HepG2 (cell line): ENCODE results near the gene AK9. TPM values are rescaled to one million over a fixed set of nuclear protein-coding genes. Genes with fewer than 3 reads are reported as not detected.

Experiments used
- AHR ChIP-seq: IDR thresholded peaks from 2 replicates; pipeline ENCODE4 v1.6.1; 2018; ENCODE audit warnings: missing genetic modification reagents, missing compliant biosample characterization
- CBFB ChIP-seq: sonication (generic); formaldehyde crosslinking; IDR thresholded peaks from 2 replicates; pipeline ENCODE4 v1.4.0; 2020; ENCODE audit warnings: missing genetic modification reagents
- ESRRA ChIP-seq: sonication (generic); formaldehyde crosslinking; IDR thresholded peaks from 2 replicates; pipeline ENCODE4 v1.5.1; 2020; ENCODE audit warnings: mild to moderate bottlenecking, low read depth, missing genetic modification reagents
- KDM2A ChIP-seq: sonication (generic); formaldehyde crosslinking; IDR thresholded peaks from 2 replicates; pipeline ENCODE4 v1.4.0; 2020; ENCODE audit warnings: low read depth, missing genetic modification reagents, borderline replicate concordance
- MXI1 ChIP-seq: IDR thresholded peaks from 3 replicates; pipeline ENCODE4 v1.6.1; 2012; ENCODE audit warnings: low read depth, low read length, inconsistent platforms, borderline replicate concordance
- SALL1 ChIP-seq: sonication (generic); formaldehyde crosslinking; IDR thresholded peaks from 2 replicates; pipeline ENCODE4 v1.8.0; 2022; ENCODE audit warnings: mild to moderate bottlenecking, missing genetic modification reagents
- SP140L ChIP-seq: sonication (generic); formaldehyde crosslinking; IDR thresholded peaks from 2 replicates; pipeline ENCODE4 v1.4.0; 2020; ENCODE audit warnings: missing genetic modification reagents, borderline replicate concordance
- SRY ChIP-seq: sonication (generic); formaldehyde crosslinking; IDR thresholded peaks from 2 replicates; pipeline ENCODE4 v1.8.0; 2022; ENCODE audit warnings: mild to moderate bottlenecking, missing genetic modification reagents
- STAT6 ChIP-seq: sonication (generic); formaldehyde crosslinking; IDR thresholded peaks from 2 replicates; pipeline ENCODE4 v1.4.0; 2020; ENCODE audit warnings: missing genetic modification reagents, mild to moderate bottlenecking, borderline replicate concordance
- TARDBP ChIP-seq: sonication (generic); formaldehyde crosslinking; IDR thresholded peaks from 2 replicates; pipeline ENCODE4 v1.8.0; 2022; ENCODE audit warnings: mild to moderate bottlenecking, missing genetic modification reagents
- ZBTB40 ChIP-seq, 2 experiments: fragments of 450-650 bp in 1 of 2; sonication (generic) in 1 of 2; formaldehyde crosslinking in 1 of 2; IDR thresholded peaks; 2 replicates each; pipeline versions ENCODE4 v1.6.1 to v1.8.0; 2016 to 2022; ENCODE audit warnings: antibody characterized with exemption in 1 of 2, mild to moderate bottlenecking in 1 of 2, missing genetic modification reagents in 1 of 2
- ZNF20 ChIP-seq: sonication (generic); formaldehyde crosslinking; IDR thresholded peaks from 2 replicates; pipeline ENCODE4 v1.4.0; 2020; ENCODE audit warnings: mild to moderate bottlenecking, moderate library complexity, missing genetic modification reagents
- ZNF333 ChIP-seq: sonication (generic); formaldehyde crosslinking; IDR thresholded peaks from 2 replicates; pipeline ENCODE4 v1.4.0; 2020; ENCODE audit warnings: mild to moderate bottlenecking, missing genetic modification reagents, borderline replicate concordance
- ZNF382 ChIP-seq: sonication (generic); formaldehyde crosslinking; IDR thresholded peaks from 2 replicates; pipeline ENCODE4 v1.5.0; 2020; ENCODE audit warnings: missing genetic modification reagents, mild to moderate bottlenecking, borderline replicate concordance
- ZNF644 ChIP-seq: IDR thresholded peaks from 2 replicates; pipeline ENCODE4 v1.6.1; 2016; ENCODE audit warnings: low read depth
- polyA plus RNA-seq, 8 experiments: library from polyadenylated mRNA; depleted of rRNA in 3 of 8; stranded (reverse) in 7 of 8; unstranded in 1 of 8; fragments of >200 nt; fragmentation: Illumina TruSeq in 4 of 8; extraction: Trizol in 4 of 8; gene quantifications; 2 replicates each; pipeline versions ENCODE4 v1.2.1 to v1.2.3, GENCODE V29; 2011 to 2016; ENCODE audit warnings: low read depth in 4 of 8, missing spikeins in 1 of 8, mixed read lengths in 1 of 8; ENCODE audit not compliant: insufficient read depth in 1 of 8
- total RNA-seq, 5 experiments: library from RNA; depleted of rRNA; stranded (reverse); fragments of >200 nt; fragmentation: Illumina TruSeq; extraction: Trizol; gene quantifications; 2 replicates each; pipeline ENCODE4 v1.2.3, GENCODE V29; 2016; ENCODE audit warnings: low read depth in 1 of 5

AK9 gene
- total and polyA plus RNA-seq, 2 of the 13 experiments (the other 11 are each of a cell fraction or from before 2014, with no cell fraction given): 3.2 to 4.8 TPM

GRCh38 chr6:109690737-109691621 lies at the start of gene AK9, which contains the start of gene FIG4 (continued):
- no peak for TF ChIP-seq ZNF382 (CRISPR knock-in tag)
- 0 out of 2 replicates have a peak, but pooled peaks have one; percentile 45 for TF ChIP-seq SRY
- TF ChIP-seq ESRRA: peak; percentile 53; the same call in 1 of the 2 replicates
- TF ChIP-seq ZNF333 (CRISPR knock-in tag): peak; percentile 82; the same call in 1 of the 2 replicates
- peak; percentile 20; the same call in 1 of the 2 replicates for TF ChIP-seq KDM2A
- TF ChIP-seq CBFB (CRISPR knock-in tag): no peak
- peak; percentile 40; the same call in 1 of the 3 replicates for TF ChIP-seq MXI1
- TF ChIP-seq ZNF644 (CRISPR knock-in tag): no peak
- TF ChIP-seq STAT6: no peak
- TF ChIP-seq SALL1: peak; percentile 60
- TF ChIP-seq SP140L (CRISPR knock-in tag): 0 out of 2 replicates have a peak, but pooled peaks have one; percentile 0
- TF ChIP-seq ZNF20 (CRISPR knock-in tag): no peak
- TF ChIP-seq TARDBP (CRISPR knock-in tag): peak; percentile 35; the same call in 1 of the 2 replicates
- TF ChIP-seq ZBTB40 (IDR thresholded peaks at IDR 0.05): no peak
- peak; percentile 47; the same call in 1 of the 2 replicates for TF ChIP-seq ZBTB40 (CRISPR knock-in tag; IDR thresholded peaks at IDR 0.05)
- no peak; the same call in 1 of the 2 replicates for TF ChIP-seq AHR
